Keratinocyte (primary cell): Measurements from ENCODE around the gene MSI2. TPM values are rescaled to one million over a fixed set of nuclear protein-coding genes. Genes with fewer than 3 reads are reported as not detected.
"Not testable (repeated sequence)": the region's sequence is repeated elsewhere in the genome, so short reads cannot be mapped to it uniquely, and the experiment has no call there.

Experiments
- DNase-seq: peaks from one replicate; pipeline ENCODE4 v3.0.0-alpha.2; 2011; ENCODE audit warnings: low read depth, missing footprints, low spot score
- FAIRE-seq: peaks from 2 replicates; lab custom pipeline; 2011; peaks lifted over from hg19 to GRCh38; lab: Jason Lieb, UNC
- H2AFZ ChIP-seq: 2 replicates; pipeline ENCODE4 v1.6.0; 2012; ENCODE audit warnings: low read length, control low read depth, inconsistent platforms; ENCODE audit not compliant: control insufficient read depth
- H3K27ac ChIP-seq: 2 replicates; pipeline ENCODE4 v1.5.1; 2011; ENCODE audit warnings: low read length; ENCODE audit not compliant: control insufficient read depth, insufficient read depth
- H3K27me3 ChIP-seq: 3 replicates; pipeline ENCODE4 v1.6.0; 2011; ENCODE audit warnings: low read length; ENCODE audit not compliant: control insufficient read depth, insufficient read depth; ENCODE audit errors: extremely low read depth
- H3K36me3 ChIP-seq, 2 experiments: 2 replicates in 1 of 2; 3 replicates in 1 of 2; pipeline ENCODE4 v1.5.1; 2011; ENCODE audit warnings: low read length in 2 of 2, mild to moderate bottlenecking in 1 of 2; ENCODE audit not compliant: control insufficient read depth in 2 of 2, insufficient read depth in 2 of 2; ENCODE audit errors: extremely low read depth in 1 of 2
- H3K4me1 ChIP-seq: 3 replicates; pipeline ENCODE4 v1.5.1; 2011; ENCODE audit warnings: low read length; ENCODE audit not compliant: control insufficient read depth, insufficient read depth; ENCODE audit errors: extremely low read depth
- H3K4me2 ChIP-seq: 3 replicates; pipeline ENCODE4 v1.6.0; 2011; ENCODE audit warnings: low read depth, low read length; ENCODE audit not compliant: control insufficient read depth, insufficient read depth; ENCODE audit errors: extremely low read depth
- H3K4me3 ChIP-seq, 3 experiments: fragments of 200-600 bp in 1 of 3; sonication (generic) in 1 of 3; 2 replicates in 2 of 3; 3 replicates in 1 of 3; pipeline ENCODE4 v1.5.1; 2011 to 2016; ENCODE audit warnings: low read length in 3 of 3, mild to moderate bottlenecking in 3 of 3, control low read depth in 2 of 3, inconsistent platforms in 1 of 3, low read depth in 1 of 3, mixed read lengths in 1 of 3, mixed run types in 1 of 3, moderate library complexity in 1 of 3; ENCODE audit not compliant: control insufficient read depth in 2 of 3, insufficient read depth in 2 of 3; ENCODE audit errors: extremely low read depth in 1 of 3
- H3K79me2 ChIP-seq: 2 replicates; pipeline ENCODE4 v1.6.0; 2012; ENCODE audit warnings: low read length; ENCODE audit not compliant: control insufficient read depth, insufficient read depth
- H3K9ac ChIP-seq: 3 replicates; pipeline ENCODE4 v1.6.0; 2011; ENCODE audit warnings: low read length; ENCODE audit not compliant: control insufficient read depth, insufficient read depth; ENCODE audit errors: extremely low read depth
- H3K9me1 ChIP-seq: 3 replicates; pipeline ENCODE4 v1.6.0; 2011; ENCODE audit warnings: low read length; ENCODE audit not compliant: control insufficient read depth, insufficient read depth; ENCODE audit errors: extremely low read depth
- H3K9me3 ChIP-seq: 2 replicates; pipeline ENCODE4 v1.5.1; 2012; ENCODE audit warnings: low read depth, low read length; ENCODE audit not compliant: control insufficient read depth
- H4K20me1 ChIP-seq: 3 replicates; pipeline ENCODE4 v1.6.0; 2011; ENCODE audit warnings: low read length; ENCODE audit not compliant: control insufficient read depth, insufficient read depth; ENCODE audit errors: extremely low read depth
- EZH2 ChIP-seq: IDR thresholded peaks from one replicate; pipeline ENCODE4 v1.6.1; 2012; ENCODE audit warnings: inconsistent platforms, mild to moderate bottlenecking, low read length, moderate library complexity
- dilution Hi-C: fragments of 300-500 bp; cut with MboI; formaldehyde crosslinking; loops from one replicate; pipeline ENCODE4 v1.7.0; 2020; ENCODE audit warnings: low sequenced_read_pairs; ENCODE audit not compliant: extremely low pct_ligation_motif_present
- polyA plus RNA-seq, 5 experiments: library from polyadenylated mRNA; depleted of rRNA in 3 of 5; stranded (reverse) in 3 of 5; stranded (forward) in 1 of 5; unstranded in 1 of 5; fragments of >200 nt; gene quantifications; 1 replicate in 1 of 5; 2 replicates in 3 of 5; 3 replicates in 1 of 5; pipeline versions ENCODE4 v1.2.1 to v1.2.3, GENCODE V29; 2011 to 2012; ENCODE audit warnings: missing spikeins in 2 of 5, low read depth in 1 of 5, low replicate concordance in 1 of 5
- TF ChIP-seq, protein P1 (sequence below), 3 experiments: IDR thresholded peaks in 1 of 3; conservative IDR thresholded peaks in 1 of 3; optimal IDR thresholded peaks in 1 of 3; 2 replicates in 2 of 3; 3 replicates in 1 of 3; pipeline versions ENCODE3 to v1.5.1; 2011; ENCODE audit warnings: low read length in 3 of 3, mild to moderate bottlenecking in 3 of 3, moderate library complexity in 2 of 3, control low read depth in 1 of 3, inconsistent platforms in 1 of 3; ENCODE audit not compliant: insufficient read depth in 2 of 3; ENCODE audit errors: extremely low read depth in 1 of 3

The MSI2 gene
- polyA plus RNA-seq, 1 donor (not counting 4 experiments of a cell fraction or from before 2014, with no cell fraction given): 22.3 TPM

DNA sequence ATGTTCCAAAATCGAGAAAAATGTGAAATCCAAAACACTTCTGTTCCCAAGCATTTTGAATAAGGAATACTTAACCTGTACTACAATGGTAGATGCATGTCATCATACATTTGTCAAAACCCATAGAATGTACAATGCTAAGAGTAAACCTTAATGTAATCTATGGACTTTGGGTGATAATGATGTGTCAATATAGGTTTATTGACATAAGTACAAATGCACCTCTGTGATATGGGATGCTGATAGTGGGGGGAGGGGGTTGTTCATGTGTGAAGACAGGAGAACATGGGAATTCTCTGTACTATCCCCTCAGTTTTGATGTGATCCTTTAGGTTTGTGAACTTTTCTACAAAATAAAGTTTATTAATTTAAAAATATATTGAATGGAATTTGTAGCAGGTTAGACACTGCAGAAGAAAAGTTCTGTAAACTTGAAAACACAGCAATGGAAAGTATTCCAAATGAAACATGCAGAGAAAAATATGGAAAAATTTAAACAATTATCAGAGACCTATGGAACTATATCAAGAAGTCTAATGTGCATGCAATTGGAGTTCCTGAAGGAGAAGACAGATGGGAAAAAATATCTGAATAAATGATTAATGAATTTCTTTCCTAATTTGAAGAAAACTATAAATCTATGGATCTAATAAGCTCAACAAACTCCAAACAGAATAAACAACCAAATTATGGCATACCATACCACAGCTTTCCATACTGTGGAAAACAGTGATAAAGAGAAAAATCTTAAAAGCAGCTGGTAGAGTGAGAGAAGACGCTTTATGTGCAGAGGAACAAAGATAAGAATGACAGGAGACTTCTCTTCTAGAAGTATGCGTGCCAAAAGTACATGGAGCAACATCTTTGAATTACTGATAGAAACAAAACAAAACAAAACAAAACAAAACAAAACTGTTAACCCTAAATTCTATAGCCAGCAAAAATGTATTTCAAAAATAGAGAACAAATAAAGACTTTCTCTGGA lies 34.7 kb upstream of the MSI2 start:
- Histone ChIP-seq H3K36me3 (no peaks in the 10 kb centered on the region), H3K27ac (no peak overlapping the region), H3K4me1 (no peaks in the 10 kb centered on the region), H3K9ac (no peak overlapping the region), H3K4me3 (no peak overlapping the region), H3K9me1 (no peaks in the 10 kb centered on the region), H3K4me2 (no peak overlapping the region), H4K20me1 (no peaks in the 10 kb centered on the region), H3K79me2 (no peaks in the 10 kb centered on the region), H2AFZ (no peak overlapping the region), H3K27me3 (no peaks in the 10 kb centered on the region), H3K9me3 (peaks cover 2% of the 10 kb centered on the region)
- DNase-seq (no peak), FAIRE-seq (no peak)
- dilution Hi-C loops: no loop called here
- TF ChIP-seq, protein P1, sequence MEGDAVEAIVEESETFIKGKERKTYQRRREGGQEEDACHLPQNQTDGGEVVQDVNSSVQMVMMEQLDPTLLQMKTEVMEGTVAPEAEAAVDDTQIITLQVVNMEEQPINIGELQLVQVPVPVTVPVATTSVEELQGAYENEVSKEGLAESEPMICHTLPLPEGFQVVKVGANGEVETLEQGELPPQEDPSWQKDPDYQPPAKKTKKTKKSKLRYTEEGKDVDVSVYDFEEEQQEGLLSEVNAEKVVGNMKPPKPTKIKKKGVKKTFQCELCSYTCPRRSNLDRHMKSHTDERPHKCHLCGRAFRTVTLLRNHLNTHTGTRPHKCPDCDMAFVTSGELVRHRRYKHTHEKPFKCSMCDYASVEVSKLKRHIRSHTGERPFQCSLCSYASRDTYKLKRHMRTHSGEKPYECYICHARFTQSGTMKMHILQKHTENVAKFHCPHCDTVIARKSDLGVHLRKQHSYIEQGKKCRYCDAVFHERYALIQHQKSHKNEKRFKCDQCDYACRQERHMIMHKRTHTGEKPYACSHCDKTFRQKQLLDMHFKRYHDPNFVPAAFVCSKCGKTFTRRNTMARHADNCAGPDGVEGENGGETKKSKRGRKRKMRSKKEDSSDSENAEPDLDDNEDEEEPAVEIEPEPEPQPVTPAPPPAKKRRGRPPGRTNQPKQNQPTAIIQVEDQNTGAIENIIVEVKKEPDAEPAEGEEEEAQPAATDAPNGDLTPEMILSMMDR (optimal IDR thresholded peaks at IDR 0.05 in 1 of 3, IDR thresholded peaks at IDR 0.05 in 1 of 3, conservative IDR thresholded peaks at IDR 0.05 in 1 of 3; ENCODE audit: extremely low read depth in 1 of 3, insufficient read depth in 2 of 3, low read length in 3 of 3): no peak
- TF ChIP-seq EZH2: no peak

DNA sequence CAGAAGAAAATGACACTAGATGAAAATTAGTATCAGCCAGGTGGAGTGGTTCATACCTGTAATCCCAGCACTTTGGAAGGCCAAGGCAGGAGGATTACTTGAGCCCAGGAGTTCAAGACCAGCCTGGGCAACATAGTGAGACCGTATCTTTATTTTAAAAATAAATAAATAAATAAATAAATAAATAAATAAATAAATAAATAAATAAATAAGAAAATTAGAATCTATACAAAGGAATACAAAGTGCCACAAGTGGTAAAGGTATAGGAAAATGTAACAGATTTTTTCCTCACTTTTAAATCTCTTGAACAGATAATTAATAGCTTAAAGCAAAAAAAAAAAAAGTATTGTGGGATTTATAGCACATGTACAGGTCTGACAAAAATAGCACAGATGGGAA lies 33.9 kb upstream of the MSI2 start:
- H3K36me3 ChIP-seq, H3K4me1 ChIP-seq, H3K9ac ChIP-seq, dilution Hi-C loops, H3K27me3 ChIP-seq, H2AFZ ChIP-seq, H3K4me2 ChIP-seq, H4K20me1 ChIP-seq, FAIRE-seq, H3K79me2 ChIP-seq, DNase-seq, H3K27ac ChIP-seq, H3K4me3 ChIP-seq, H3K9me1 ChIP-seq, H3K9me3 ChIP-seq: not testable (repeated sequence)
